CD4-positive, alpha-beta T cell treated with Interleukin-4 for 1 hour (primary cell): Measurements from ENCODE around the gene CD300A.

Experiments used
- DNase-seq, 2 donors: peaks; one replicate each; pipeline ENCODE4 v3.0.0-alpha.2; 2020 to 2022

CD300A gene

GRCh38 chr17:74455821-74456220, 10.6 kb upstream of the CD300A start:
- no peak for DNase-seq

- peak; percentile 73 to 75 for DNase-seq
These were observed 9.2 kb upstream of the CD300A start for GRCh38 chr17:74457146-74457819.

- DNase-seq: no peak
These were observed 8.6 kb upstream of the CD300A start for GRCh38 chr17:74457820-74458166.

GRCh38 chr17:74458835-74459234, 7.6 kb upstream of the CD300A start:
- no peak for DNase-seq

GRCh38 chr17:74459622-74460021, 6.8 kb upstream of the CD300A start:
- DNase-seq: no peak

GRCh38 chr17:74460241-74460640, 6.2 kb upstream of the CD300A start:
- no peak for DNase-seq

GRCh38 chr17:74460996-74461395, 5.4 kb upstream of the CD300A start:
- DNase-seq: no peak

- DNase-seq: no peak
These were observed 4.8 kb upstream of the CD300A start for GRCh38 chr17:74461611-74462010.

GRCh38 chr17:74464730-74465377, 1.6 kb upstream of the CD300A start:
- DNase-seq: peak in 1 of 2 donors; percentile 20

GRCh38 chr17:74465378-74466110, 890 bp upstream of the CD300A start:
- no peak for DNase-seq

GRCh38 chr17:74466828-74467184, 372 bp downstream of the CD300A start:
- peak in 1 of 2 donors; percentile 50 for DNase-seq

- DNase-seq: peak; percentile 37 to 47
These were observed 952 bp downstream of the CD300A start for GRCh38 chr17:74467221-74467951.

GRCh38 chr17:74471341-74471740, 4.9 kb downstream of the CD300A start:
- peak in 1 of 2 donors; percentile 22 for DNase-seq

GRCh38 chr17:74472890-74473289, 6.5 kb downstream of the CD300A start:
- DNase-seq: no peak

GRCh38 chr17:74473294-74473693, 6.9 kb downstream of the CD300A start:
- no peak for DNase-seq

GRCh38 chr17:74474043-74474792, 7.8 kb downstream of the CD300A start:
- DNase-seq: peak; percentile 28 to 38

GRCh38 chr17:74475189-74475588, 8.8 kb downstream of the CD300A start:
- no peak for DNase-seq

- DNase-seq: no peak
These were observed 11.0 kb downstream of the CD300A start for GRCh38 chr17:74477411-74477810.

GRCh38 chr17:74478420-74479100, 12.1 kb downstream of the CD300A start:
- peak; percentile 43 to 60 for DNase-seq

GRCh38 chr17:74480290-74480689, 13.9 kb downstream of the CD300A start:
- no peak for DNase-seq

- DNase-seq: no peak
These were observed 15.2 kb downstream of the CD300A start for GRCh38 chr17:74481621-74482020.

GRCh38 chr17:74484066-74484465, 17.6 kb downstream of the CD300A start:
- no peak for DNase-seq
